MV-4-11 (cell line): Measurements from ENCODE around the gene GCDH.
"Not testable (repeated sequence)": the region's sequence is repeated elsewhere in the genome, so short reads cannot be mapped to it uniquely, and the experiment has no call there.

Experiments
- DNase-seq: peaks from one replicate; lab custom pipeline; 2025; lab: John Stamatoyannopoulos, UW

GCDH gene

DNA sequence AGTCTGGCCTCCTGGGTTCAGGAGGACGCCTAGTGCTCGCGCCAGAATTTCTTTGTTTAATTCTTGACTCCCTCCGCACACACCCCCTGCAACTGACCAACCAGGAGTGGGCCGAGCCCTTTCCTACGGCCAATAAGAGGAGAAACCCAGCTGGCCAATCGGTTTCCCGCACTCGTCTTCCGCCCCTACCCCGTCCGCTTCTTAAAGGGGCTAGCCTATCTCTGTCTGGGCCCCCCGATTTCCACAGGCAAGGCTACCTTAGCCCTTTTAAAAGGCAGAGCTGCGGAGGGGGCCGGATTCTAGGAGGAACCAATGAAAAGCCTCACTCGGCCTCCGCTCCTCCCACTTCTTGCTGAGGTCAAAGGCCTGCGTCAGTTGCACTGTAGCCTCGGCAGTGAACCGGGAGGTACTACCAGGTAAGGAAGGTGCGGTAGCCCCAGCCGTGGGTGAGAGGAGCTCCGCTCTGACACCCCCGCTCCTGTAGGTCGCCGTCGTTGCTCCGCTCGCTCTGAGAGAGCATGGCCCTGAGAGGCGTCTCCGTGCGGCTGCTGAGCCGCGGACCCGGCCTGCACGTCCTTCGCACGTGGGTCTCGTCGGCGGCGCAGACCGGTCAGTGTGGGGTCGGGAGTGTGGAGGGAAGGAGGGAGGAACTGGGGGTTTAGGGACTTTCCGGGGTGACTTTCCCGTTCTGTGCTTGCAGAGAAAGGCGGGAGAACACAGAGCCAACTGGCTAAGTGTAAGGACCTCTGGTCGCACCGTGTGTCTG lies at the start of gene GCDH:
Gene GCDH (plus strand): TSS at position 374 of the 766 bp plus-strand sequence. CDS start 145 bp downstream, at position 519.
- peak; percentile 100 for DNase-seq

DNA sequence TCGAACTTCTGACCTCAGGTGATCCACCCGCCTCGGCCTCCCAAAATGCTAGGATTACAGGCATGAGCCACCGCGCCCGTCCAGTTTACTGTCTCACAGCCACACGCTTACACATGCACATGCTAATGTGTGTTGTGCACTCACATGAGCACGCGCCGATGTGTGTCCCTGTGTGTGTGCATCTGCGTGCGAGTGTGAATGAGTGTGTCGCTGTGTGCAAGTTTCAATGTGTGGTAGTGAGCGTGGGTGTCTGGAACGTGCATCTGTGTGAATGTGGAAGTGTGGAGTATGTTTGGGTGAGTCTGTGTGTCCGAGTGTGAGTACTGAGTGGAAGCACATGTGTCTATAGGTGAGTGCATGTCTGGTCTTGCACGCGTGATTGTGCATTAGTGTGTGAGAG lies 48.4 kb upstream of the GCDH start:
- DNase-seq: no peak

DNA sequence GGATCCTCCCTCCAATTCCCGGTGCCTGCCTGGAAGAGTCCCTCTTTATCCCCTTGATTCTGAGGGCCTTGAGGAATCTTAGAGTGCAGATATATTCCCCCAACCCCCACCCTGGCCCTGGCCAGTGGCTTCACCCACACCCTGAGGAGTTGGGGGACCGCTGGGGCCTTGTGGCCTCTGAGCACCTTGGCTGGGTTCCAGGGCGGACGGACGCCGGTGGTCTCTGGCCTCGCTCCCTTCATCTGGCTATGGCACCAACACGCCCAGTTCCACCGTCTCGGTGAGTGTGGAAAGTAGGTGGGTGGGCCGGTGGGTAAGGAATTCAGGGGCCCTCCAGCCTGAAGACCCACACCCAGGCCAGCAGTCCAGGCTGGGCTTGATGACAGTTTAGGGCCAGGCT lies 47.6 kb upstream of the GCDH start:
- DNase-seq: no peak

DNA sequence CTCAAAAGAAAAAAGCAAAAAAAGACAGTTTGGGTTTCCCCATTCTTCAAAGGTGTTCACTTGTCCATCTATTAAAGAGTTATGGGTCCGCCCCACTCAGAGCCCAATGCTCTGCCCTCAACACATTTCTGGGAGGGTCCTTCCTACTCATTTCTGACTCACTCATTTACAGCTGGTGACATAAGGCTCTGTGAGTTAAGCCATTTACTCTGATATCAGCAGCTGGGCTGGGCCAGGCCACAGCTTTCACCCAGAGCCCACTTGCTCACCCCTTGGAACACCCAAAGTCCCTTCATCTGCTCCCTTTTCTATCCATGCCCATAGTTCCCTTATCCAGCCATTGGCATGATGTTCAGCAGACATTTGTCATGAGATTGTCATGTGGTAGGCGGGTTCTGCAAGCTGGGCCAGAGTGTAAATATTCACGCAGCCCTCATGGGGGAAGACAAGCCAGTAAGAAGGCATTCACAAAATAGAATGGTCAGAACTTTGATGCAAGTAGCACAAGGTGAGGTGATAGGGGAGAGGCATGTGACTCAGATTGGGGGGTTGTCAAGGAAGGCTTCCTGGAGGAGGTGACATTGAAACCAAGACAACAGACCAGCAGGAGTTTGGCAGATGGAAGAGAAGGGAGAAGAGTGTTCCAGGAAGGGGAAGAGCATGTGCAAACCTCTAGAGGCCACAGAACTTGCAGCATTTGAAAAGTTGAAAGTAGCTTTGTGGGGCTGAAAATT lies 46.8 kb upstream of the GCDH start:
- DNase-seq: no peak

DNA sequence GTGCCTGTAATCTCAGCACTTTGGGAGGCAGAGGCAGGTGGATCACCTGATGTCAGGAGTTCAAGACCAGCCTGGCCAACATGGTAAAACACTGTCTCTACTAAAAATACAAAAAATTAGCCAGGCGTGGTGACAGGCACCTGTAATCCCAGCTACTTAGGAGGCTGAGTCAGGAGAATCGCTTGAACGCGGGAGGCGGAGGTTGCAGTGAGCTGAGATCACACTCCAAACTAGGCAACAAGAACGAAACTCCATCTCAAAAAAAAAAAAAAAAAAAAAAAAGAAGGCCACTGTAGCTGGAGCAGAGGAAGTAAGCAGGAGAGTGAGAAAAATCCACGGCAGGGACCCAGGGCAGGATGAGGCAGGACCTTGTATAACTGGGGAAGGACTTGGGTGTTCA lies 44.3 kb upstream of the GCDH start:
- DNase-seq: not testable (repeated sequence)

DNA sequence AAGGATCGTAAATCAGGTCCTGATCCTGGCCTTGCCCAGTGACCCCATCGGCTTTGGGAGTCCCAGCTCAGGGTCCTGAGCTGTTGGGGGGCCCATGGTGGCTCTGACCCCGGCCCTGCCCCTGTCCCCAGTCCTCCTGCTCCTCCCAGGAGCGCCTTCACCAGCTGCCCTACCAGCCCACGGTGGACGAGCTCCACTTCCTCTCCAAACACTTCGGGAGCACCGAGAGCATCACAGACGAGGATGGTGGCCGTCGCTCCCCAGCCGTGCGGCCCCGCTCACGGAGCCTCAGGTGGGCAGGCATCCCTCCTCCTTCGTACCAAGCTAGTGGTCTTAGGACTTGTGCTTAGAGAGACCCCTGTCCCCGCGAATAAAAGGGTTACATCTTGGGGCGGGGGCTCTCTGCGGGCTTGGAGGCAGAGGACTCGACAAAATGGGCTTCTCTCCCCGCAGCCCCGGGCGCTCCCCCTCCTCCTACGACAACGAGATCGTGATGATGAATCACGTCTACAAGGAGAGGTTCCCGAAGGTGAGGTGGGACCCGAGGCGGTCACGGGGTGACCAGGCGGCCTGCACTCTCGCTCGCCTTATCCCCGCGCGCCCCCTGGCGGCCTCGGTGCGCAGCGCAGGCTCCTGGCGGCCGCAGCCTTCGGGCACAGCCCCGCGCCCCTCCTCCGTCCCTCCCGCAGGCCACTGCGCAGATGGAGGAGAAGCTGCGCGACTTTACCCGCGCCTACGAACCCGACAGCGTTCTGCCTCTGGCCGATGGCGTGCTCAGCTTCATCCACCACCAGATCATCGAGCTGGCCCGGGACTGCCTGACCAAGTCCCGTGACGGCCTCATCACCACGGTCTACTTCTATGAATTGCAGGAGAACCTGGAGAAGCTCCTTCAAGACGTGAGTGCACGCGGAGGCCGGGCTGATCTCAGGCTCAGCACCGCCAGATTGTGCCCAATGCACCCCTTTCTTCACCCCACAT lies 43.5 kb upstream of the GCDH start:
- peak; percentile 65 for DNase-seq

DNA sequence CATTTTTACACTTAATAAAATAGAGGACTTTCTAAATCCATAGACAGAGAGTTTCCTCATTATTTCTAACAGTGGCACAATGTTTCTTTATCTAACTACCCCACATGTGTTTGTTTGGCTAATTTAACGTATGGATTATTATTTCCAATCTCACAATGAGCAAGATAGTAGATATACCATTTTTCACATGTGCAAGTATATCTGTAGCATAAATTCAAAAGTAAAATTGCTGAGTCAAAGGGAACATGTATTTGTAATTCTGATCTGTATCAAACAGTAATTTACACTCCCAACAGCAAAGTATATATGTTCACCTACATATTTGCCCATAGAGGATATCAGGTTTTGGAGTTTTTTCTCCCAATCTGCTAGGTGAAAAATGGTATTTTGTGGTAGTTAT lies 34.3 kb upstream of the GCDH start:
- DNase-seq: no peak

DNA sequence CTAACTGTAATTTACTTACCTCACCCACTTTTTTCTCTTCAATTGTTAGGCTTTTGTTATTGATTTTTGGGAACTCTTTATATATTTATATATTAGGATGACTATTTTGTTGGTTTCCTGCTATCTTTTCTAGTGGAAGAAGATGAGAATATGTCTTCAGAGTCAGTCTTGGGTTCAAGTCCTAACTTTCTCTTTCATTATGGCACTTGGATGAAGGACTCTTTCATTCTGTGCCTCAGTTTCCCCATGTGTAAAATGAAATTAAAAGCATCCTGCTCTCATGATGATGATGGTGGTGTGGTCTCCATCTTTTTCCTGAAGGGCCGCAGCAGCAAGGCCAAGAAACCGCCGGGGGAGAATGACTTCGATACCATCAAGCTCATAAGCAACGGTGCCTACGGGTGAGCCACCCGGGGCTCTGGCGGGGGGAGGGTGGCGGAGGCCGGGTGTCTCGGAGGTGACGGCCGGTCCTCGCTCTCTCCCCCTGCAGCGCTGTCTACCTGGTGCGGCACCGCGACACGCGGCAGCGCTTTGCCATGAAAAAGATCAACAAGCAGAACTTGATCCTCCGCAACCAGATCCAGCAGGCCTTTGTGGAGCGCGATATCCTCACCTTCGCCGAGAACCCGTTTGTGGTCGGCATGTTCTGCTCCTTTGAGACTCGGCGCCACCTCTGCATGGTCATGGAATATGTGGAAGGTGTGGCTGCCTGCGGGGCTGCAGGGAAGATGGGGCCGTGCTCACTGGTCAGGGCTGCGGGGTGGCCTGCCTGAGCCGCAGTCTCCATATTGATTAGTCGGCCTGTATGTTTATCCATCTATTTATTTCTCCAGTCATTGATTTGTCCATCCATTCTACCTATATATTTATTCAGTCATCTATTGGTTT lies 32.7 kb upstream of the GCDH start:
- no peak for DNase-seq

DNA sequence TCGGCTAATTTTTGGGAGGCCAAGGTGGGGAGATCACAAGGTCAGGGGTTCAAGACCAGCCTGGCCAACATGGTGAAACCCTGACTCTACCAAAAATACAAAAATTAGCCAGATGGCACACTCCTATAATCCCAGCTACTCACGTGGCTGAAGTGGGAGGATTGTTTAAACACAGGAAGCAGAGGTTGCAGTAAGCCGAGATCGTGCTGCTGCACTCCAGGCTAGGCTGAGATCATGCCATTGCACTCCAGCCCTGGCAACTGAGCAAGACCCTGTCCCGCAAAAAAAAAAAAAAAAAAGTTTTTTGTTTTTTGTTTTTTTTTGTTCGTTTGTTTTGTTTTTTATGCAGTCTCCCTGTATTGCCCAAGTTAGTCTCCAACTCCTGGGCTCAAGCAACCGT lies 31.4 kb upstream of the GCDH start:
- peak; percentile 32 for DNase-seq

DNA sequence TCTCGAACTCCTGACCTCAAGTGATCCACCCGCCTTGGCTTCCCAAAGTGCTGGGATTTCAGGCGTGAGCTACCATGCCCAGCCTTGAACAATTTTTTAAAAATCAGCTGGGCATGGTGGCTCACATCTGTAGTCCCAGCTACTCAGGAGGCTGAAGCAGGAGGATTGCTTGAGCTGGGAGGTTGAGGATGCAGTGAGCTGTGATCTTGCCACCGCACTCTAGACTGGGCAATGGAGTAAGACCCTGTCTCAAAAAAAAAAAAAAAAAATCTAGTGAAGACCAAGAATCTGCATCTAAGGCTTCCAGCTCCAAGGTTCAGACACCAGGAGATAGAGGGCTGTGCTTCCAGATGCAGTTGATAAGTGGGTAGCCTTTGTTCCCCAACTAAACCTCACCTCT lies 26.8 kb upstream of the GCDH start:
- no peak for DNase-seq

DNA sequence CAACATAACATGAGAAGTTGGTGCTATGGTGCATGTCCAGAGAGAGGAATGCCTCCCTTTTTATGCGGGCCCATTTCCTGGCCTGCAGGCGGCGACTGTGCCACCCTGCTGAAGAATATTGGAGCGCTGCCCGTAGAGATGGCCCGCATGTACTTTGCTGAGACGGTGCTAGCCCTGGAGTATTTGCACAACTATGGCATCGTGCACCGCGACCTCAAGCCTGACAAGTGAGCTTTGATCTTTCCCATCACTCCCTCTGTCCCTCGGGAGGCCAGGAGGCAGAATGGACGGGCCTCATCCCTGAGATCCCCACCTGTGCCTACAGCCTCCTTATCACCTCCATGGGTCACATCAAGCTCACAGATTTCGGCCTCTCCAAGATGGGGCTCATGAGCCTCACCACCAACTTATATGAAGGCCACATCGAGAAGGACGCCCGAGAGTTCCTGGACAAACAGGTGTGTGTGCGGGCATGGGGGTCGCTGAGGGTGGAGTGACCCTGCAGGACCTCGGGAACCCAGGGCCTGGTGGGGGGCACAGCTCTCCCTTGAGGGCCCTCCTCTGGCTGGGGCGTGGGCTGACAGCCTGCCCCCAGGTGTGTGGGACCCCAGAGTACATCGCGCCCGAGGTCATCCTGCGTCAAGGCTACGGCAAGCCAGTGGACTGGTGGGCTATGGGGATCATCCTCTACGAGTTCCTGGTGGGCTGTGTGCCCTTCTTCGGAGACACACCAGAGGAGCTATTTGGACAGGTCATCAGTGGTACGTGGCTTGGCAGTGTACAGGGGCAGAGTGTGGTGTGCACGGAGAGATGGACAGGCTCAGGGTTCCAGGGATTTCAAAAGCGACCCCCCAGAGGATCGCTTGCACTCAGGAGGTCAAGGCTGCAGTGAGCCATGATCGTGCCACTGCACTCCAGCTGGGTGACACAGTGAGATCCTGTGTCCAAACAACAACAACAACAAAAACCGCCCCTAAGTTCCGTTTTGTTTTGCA lies 25.9 kb upstream of the GCDH start:
- DNase-seq: no peak

DNA sequence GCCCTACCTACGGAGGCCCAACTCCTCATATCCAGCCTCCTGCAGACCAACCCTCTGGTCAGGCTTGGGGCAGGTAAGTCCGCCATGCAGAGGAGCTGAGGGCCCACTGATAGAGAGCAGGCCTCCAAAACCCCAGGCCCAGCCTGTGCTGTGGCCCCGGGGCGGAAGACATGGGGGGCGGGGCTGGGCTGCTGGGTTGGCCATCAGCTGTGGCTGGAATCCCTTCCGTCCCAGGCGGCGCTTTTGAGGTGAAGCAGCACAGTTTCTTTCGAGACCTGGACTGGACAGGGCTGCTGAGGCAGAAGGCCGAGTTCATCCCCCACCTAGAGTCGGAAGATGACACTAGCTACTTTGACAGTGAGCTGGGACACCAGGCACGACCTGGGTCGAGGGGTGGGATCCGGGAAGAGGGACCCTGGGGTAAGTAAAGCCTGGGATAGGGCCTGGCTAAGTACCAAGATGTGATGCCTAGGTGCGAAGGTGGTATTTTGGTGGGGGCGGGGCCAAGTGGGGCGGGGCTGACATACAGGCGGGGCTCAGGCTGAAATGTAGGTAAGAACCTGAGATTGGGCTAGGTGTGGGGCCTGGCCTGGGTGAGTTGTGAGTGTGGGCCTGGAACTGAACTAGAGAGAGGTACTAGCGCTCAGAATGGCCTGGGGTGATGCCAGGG lies 25.1 kb upstream of the GCDH start:
- DNase-seq: no peak

DNA sequence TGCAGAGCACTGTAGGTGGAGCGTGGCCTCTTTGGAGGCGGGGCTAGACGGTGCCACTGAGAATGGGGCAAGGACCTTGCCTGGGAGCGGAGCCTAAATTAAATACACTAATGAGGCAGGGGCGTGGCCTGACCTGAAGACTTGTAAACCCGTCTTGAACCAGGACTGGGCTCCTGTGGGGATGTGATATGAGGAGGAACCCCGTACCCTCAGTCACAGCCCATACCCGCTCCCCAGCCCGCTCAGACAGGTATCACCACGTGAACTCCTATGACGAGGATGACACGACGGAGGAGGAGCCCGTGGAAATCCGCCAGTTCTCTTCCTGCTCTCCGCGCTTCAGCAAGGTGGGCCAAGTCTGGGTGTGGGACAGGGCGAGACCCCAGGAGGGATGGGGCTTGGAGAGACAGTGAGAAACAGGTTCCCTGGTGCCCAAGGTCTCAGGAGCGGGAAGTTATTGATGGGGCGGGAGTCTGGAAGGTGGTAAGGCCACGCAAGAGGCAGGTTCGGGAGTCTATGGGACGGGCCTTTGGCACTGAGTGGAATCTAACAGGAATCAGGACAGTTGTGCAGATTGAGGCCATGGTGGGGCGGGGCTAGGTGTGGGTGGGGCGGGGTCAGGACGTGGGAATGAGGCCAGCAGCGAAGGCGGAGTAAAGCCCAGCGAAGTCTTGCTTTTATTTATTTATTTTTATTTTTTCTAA lies 24.4 kb upstream of the GCDH start:
- DNase-seq: no peak

DNA sequence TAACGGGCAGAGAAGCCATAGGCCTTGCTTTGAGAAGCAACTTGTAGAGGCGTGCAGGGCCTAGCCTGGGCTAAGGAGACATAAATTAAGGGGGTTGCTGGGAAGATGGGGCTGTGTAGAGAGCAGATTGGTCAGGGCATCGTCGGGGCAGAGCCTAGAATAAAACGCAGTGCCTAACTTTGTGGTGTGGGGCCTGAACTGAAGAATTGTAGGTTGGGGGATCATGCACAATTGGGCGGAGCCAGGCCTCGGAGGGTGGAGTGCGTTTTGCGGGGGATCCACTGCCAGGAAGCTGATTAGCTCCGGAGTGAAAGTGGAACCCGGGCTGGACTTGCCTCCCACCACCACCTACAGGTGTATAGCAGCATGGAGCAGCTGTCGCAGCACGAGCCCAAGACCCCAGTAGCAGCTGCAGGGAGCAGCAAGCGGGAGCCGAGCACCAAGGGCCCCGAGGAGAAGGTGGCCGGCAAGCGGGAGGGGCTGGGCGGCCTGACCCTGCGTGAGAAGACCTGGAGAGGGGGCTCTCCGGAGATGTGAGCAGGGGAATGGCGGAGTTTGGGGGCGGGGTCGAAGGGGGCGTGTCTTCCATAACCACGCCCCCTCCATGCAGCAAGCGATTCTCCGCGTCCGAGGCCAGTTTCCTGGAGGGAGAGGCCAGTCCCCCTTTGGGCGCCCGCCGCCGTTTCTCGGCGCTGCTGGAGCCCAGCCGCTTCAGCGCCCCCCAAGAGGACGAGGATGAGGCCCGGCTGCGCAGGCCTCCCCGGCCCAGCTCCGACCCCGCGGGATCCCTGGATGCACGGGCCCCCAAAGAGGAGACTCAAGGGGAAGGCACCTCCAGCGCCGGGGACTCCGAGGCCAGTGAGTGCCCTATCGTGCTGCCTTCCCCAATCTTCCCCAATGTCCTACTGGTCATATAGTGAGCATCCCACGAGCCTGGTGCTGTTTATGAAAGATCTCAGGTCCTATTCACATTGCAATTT lies 23.6 kb upstream of the GCDH start:
- no peak for DNase-seq

DNA sequence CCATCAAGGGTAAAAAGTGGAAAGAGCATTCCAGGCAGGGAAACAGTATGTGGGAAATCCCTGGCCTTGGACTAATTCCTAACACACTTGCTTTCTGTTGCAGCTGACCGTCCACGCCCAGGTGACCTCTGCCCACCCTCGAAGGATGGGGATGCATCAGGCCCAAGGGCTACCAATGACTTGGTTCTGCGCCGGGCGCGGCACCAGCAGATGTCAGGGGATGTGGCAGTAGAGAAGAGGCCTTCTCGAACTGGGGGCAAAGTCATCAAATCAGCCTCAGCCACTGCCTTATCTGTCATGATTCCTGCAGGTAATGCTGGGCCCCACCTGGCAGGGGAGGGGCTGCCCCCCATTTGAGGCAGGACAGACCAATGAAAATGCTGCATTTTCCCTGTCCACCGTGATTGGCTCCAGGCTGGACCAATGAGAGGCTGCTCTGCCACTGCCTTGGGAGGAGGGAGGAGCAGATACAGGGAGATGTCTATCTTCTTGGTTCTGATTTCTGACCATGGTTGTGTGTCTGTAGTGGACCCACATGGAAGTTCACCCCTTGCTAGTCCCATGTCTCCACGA lies 22.3 kb upstream of the GCDH start:
- DNase-seq: no peak

DNA sequence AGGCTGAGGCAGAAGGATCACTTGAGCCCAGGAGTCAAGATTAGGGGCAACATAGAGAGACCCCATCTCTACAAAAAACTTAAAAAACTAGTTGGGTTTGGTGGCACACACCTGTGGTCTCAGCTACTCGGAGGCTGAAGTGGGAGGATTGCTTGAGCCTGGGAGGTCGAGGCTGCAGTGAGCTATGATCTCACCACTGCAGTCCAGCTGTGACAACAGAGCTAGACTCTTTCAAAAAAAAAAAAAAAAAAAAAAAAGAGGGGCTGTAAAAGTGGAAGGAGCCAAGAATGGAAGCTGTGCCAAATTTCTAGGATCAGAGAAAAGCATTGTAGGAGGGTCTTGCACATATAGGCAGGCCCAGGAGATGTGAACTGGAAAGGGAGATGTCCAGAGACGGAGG lies 19.3 kb upstream of the GCDH start:
- no peak for DNase-seq

DNA sequence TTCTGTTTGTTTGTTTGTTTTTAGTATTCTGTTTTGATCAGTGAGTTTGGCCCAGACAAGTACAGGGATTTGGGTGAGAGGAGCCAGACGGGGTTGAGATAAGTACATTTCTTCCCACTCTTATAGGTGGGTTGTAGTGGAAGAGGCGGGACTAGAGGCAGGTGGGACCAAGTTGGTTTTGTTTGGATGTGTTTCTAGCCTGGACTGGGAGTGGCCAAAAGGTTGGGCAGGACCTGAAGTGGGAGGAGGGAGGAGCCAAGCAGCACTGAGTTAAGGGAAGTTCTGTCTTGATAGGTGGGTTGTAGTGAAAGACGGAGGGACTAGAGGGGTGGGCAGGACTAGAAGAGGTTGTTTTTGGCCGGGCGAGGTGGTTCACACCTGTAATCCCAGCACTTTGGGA lies 18.7 kb upstream of the GCDH start:
- no peak for DNase-seq
